ENCODE data around the gene COL4A4.

COL4A4 gene

GRCh38 chr2:227163998-227164762 is at the start of gene COL4A4, which contains the start of gene COL4A3:
Gene COL4A4 (minus strand): TSS chr2:227164205. CDS start chr2:227147483, 16,722 bp downstream.
Gene COL4A3 (plus strand): TSS chr2:227164624. CDS start chr2:227164727, 103 bp downstream.
- Histone ChIP-seq H3K9ac (ENCODE audit: low read depth, low read length) (no peak within 1 kb of the TSS; the same call in 1 of the 2 replicates), H3K4me3 (ENCODE audit: low read length) (peak within 1 kb of the TSS; percentile 68), H3K27ac (ENCODE audit: low read length) (no peak within 1 kb of the TSS), H3K36me3 (ENCODE audit: insufficient read depth, low read depth, low read length) (no peaks in the 10 kb centered on the region), H3K27me3 (ENCODE audit: insufficient read depth, low read length) (peaks cover 73% of the 10 kb centered on the region), H3K4me1 (ENCODE audit: insufficient read depth, low read length) (peaks cover 3% of the 10 kb centered on the region; the same call in 1 of the 2 replicates), H3K9me3 (ENCODE audit: insufficient read depth, low read depth, low read length) (no peaks in the 10 kb centered on the region; the same call in 1 of the 2 replicates)

DNA sequence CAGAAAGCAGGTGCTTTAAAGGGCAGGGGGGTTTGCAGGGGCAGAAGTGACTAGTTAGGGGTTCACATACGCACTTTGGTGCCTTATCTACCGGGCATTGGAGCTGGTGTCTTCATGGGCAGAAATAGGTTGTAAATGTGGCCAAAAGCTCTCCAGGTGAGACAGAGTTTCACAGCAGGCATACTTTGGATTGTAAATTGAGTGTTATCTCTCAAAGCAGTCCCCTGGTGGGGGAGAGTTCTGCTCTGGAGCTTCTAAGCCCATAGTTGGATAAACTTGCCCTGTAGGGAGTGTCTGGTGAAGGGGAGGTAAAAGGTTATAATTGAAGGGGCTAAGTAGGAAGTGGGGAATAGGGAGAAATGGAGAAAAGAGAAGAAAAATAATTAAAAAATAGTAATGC is 43.6 kb upstream of the COL4A4 start:
- Histone ChIP-seq H3K27ac (ENCODE audit: low read length) (no peak overlapping the region), H3K36me3 (ENCODE audit: insufficient read depth, low read depth, low read length) (no peaks in the 10 kb centered on the region), H3K4me1 (ENCODE audit: insufficient read depth, low read length) (peaks cover 4% of the 10 kb centered on the region), H3K9ac (ENCODE audit: low read depth, low read length) (no peak overlapping the region), H3K9me3 (ENCODE audit: insufficient read depth, low read depth, low read length) (no peaks in the 10 kb centered on the region), H3K27me3 (ENCODE audit: insufficient read depth, low read length) (peaks cover 63% of the 10 kb centered on the region), H3K4me3 (ENCODE audit: low read length) (no peak overlapping the region)

DNA sequence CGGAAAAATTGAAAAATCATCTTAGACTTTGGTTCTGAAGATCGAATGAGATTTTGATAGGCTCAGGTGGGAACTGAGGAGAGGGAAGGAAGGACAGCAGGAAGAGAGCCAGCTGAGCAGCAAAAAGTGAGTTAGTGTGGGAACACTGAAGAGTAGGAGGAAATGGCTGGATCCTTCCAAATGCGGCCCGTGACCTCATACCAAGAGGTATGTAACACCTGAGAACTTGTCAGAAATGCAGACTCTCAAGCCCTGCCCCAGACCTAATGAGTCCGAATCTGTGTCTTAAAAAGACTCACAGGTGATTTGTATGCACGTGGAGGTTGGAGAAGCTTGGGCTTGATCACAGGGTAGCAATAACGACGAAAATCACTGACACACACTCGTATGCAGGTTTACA is 42.4 kb upstream of the COL4A4 start:
- Histone ChIP-seq H3K9ac (ENCODE audit: low read depth, low read length) (no peak overlapping the region), H3K27me3 (ENCODE audit: insufficient read depth, low read length) (peaks cover 63% of the 10 kb centered on the region), H3K4me3 (ENCODE audit: low read length) (no peak overlapping the region), H3K4me1 (ENCODE audit: insufficient read depth, low read length) (peaks cover 4% of the 10 kb centered on the region), H3K36me3 (ENCODE audit: insufficient read depth, low read depth, low read length) (no peaks in the 10 kb centered on the region), H3K27ac (ENCODE audit: low read length) (no peak overlapping the region), H3K9me3 (ENCODE audit: insufficient read depth, low read depth, low read length) (no peaks in the 10 kb centered on the region)

DNA sequence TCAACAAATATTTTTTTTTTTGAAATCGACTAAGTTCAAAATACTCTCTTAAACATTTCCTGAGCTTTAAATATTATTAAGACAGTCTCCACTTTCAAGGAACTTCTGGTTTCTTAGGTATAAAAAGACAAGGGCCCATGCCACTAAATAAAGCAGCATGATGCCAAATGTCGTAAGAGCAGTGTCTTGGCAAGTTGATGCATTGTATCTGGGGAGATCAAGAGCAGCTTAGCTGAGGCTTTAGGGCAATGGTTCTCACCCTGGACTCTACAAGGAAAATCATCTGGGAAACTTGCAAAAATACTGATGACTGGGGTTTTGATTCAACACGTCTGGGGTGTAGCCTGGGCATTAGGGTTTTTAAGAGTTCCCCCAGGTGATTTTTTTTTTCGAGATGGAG is 41.7 kb upstream of the COL4A4 start:
- Histone ChIP-seq H3K9me3 (ENCODE audit: insufficient read depth, low read depth, low read length) (no peaks in the 10 kb centered on the region), H3K4me3 (ENCODE audit: low read length) (no peak overlapping the region), H3K9ac (ENCODE audit: low read depth, low read length) (no peak overlapping the region), H3K36me3 (ENCODE audit: insufficient read depth, low read depth, low read length) (no peaks in the 10 kb centered on the region), H3K27me3 (ENCODE audit: insufficient read depth, low read length) (peaks cover 63% of the 10 kb centered on the region), H3K27ac (ENCODE audit: low read length) (no peak overlapping the region), H3K4me1 (ENCODE audit: insufficient read depth, low read length) (peaks cover 4% of the 10 kb centered on the region)

GRCh38 chr2:227204452-227204851 is 40.4 kb upstream of the COL4A4 start:
- Histone ChIP-seq H3K9ac (ENCODE audit: low read depth, low read length) (no peak overlapping the region), H3K36me3 (ENCODE audit: insufficient read depth, low read depth, low read length) (no peaks in the 10 kb centered on the region), H3K27ac (ENCODE audit: low read length) (no peak overlapping the region), H3K4me1 (ENCODE audit: insufficient read depth, low read length) (peaks cover 4% of the 10 kb centered on the region), H3K4me3 (ENCODE audit: low read length) (no peak overlapping the region), H3K27me3 (ENCODE audit: insufficient read depth, low read length) (peaks cover 52% of the 10 kb centered on the region), H3K9me3 (ENCODE audit: insufficient read depth, low read depth, low read length) (no peaks in the 10 kb centered on the region)

DNA sequence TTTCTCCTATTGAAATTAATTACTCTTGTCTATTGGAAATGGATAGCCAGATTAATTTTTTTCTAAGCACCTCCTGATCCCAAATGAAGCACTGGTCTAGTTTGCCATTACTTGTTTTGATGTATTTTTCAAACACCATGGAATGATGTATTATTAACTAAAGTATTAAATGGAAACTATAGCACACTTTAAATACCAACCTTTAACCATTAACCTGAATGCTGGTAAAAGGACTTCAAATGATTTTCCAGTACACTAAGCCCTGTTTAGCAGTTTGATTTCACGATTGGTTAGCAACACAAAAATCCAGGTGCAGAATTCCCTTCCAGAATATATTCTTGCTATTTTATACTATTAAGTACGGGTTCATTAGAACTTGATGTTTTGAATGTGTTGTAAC is 37.8 kb upstream of the COL4A4 start:
- H3K4me3 ChIP-seq (ENCODE audit: low read length): no peak overlapping the region
- peaks cover 25% of the 10 kb centered on the region for H3K27me3 ChIP-seq (ENCODE audit: insufficient read depth, low read length)
- H3K4me1 ChIP-seq (ENCODE audit: insufficient read depth, low read length): no peaks in the 10 kb centered on the region
- H3K9ac ChIP-seq (ENCODE audit: low read depth, low read length): no peak overlapping the region
- no peaks in the 10 kb centered on the region for H3K36me3 ChIP-seq (ENCODE audit: insufficient read depth, low read depth, low read length)
- no peak overlapping the region for H3K27ac ChIP-seq (ENCODE audit: low read length)
- no peaks in the 10 kb centered on the region for H3K9me3 ChIP-seq (ENCODE audit: insufficient read depth, low read depth, low read length)

DNA sequence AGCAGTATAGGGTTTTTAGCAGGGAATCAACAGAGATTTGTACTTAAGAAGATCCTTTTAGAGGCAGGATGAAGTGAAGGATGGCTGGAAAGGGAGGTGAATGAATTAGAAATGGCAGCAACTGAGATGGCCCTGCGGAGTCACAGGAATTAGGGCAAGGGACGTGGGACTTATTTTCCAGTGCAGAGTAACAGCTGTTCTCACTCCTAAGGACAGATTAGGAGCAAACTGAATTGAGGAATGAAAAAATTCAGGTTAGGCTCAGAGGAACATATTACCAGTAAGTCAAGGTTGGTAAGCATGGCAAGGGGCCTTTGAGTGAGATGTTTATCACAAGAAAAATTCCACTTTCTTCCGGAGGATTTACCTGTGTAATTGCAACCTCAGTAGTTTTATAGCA is 34.9 kb upstream of the COL4A4 start:
- Histone ChIP-seq H3K36me3 (ENCODE audit: insufficient read depth, low read depth, low read length) (no peaks in the 10 kb centered on the region), H3K9me3 (ENCODE audit: insufficient read depth, low read depth, low read length) (no peaks in the 10 kb centered on the region), H3K27ac (ENCODE audit: low read length) (no peak overlapping the region), H3K9ac (ENCODE audit: low read depth, low read length) (no peak overlapping the region), H3K4me1 (ENCODE audit: insufficient read depth, low read length) (no peaks in the 10 kb centered on the region), H3K4me3 (ENCODE audit: low read length) (no peak overlapping the region), H3K27me3 (ENCODE audit: insufficient read depth, low read length) (peaks cover 2% of the 10 kb centered on the region; the same call in 1 of the 2 replicates)

DNA sequence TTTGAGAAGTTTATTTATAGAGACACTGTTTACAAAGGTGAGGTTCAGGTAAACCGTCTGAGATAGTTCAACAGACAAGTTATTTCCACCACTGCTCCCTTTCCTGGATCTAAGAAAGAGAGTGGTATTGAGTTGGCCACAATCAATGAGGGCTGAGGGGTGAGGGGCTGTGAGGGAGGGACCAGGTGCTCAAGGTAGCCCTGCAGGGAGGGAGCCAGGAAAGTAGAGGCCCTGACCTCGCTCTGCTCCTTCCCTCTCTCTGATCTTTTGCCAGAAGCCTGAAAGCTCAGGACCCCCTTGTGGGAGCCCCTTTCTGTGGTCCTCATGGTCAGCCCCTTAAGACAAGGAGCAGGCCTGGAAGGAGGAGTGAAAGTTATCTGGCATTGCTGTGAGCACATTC is 30.2 kb upstream of the COL4A4 start:
- H3K9me3 ChIP-seq (ENCODE audit: insufficient read depth, low read depth, low read length): no peaks in the 10 kb centered on the region
- H3K27ac ChIP-seq (ENCODE audit: low read length): no peak overlapping the region
- H3K4me1 ChIP-seq (ENCODE audit: insufficient read depth, low read length): peaks cover 8% of the 10 kb centered on the region
- H3K4me3 ChIP-seq (ENCODE audit: low read length): no peak overlapping the region
- no peaks in the 10 kb centered on the region for H3K27me3 ChIP-seq (ENCODE audit: insufficient read depth, low read length)
- H3K9ac ChIP-seq (ENCODE audit: low read depth, low read length): no peak overlapping the region
- H3K36me3 ChIP-seq (ENCODE audit: insufficient read depth, low read depth, low read length): no peaks in the 10 kb centered on the region

DNA sequence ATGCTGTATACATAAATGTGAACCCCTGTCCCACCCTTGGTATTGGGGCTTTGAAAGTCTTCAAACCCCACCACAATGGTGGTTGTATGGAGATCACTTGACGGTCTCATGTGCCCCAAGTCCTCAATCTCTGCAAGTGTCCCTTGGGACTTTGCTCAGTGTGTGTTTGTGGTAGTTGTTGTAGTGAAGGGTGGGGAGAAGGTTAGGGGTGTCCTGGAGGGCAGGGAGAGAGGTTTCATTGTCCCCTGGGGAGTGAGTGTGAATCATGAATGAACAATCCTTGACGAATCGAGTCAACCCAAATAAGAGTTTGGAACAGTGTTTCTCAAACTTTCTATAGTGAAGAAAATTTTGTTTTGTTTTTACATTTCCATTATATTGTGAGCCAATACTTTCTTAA is 28.5 kb upstream of the COL4A4 start:
- H3K9me3 ChIP-seq (ENCODE audit: insufficient read depth, low read depth, low read length): no peaks in the 10 kb centered on the region
- no peak overlapping the region for H3K4me3 ChIP-seq (ENCODE audit: low read length)
- no peak overlapping the region for H3K27ac ChIP-seq (ENCODE audit: low read length)
- no peak overlapping the region for H3K9ac ChIP-seq (ENCODE audit: low read depth, low read length)
- H3K27me3 ChIP-seq (ENCODE audit: insufficient read depth, low read length): no peaks in the 10 kb centered on the region
- H3K36me3 ChIP-seq (ENCODE audit: insufficient read depth, low read depth, low read length): no peaks in the 10 kb centered on the region
- H3K4me1 ChIP-seq (ENCODE audit: insufficient read depth, low read length): peaks cover 14% of the 10 kb centered on the region

DNA sequence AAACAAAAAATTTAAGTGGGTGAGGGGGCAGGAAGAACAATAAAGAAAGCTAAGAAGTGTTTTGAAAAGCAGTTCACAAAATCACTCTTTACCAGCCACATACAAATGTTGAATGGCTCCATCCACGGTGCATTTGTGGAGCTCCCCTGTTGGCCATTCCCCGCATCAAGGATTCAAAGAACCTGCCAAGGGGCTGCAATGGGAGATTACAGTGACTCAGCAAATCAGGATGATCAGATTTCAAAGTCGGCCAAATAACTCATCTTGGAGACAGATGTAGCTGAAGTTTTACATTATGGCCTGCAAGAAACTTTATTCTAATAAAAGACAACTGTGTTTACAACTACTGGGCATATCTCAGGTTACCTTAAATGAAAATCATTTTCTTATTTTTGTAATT is 27.4 kb upstream of the COL4A4 start:
- Histone ChIP-seq H3K9me3 (ENCODE audit: insufficient read depth, low read depth, low read length) (no peaks in the 10 kb centered on the region), H3K4me3 (ENCODE audit: low read length) (no peak overlapping the region), H3K9ac (ENCODE audit: low read depth, low read length) (no peak overlapping the region), H3K27ac (ENCODE audit: low read length) (no peak overlapping the region), H3K4me1 (ENCODE audit: insufficient read depth, low read length) (peaks cover 14% of the 10 kb centered on the region), H3K36me3 (ENCODE audit: insufficient read depth, low read depth, low read length) (no peaks in the 10 kb centered on the region), H3K27me3 (ENCODE audit: insufficient read depth, low read length) (no peaks in the 10 kb centered on the region)

DNA sequence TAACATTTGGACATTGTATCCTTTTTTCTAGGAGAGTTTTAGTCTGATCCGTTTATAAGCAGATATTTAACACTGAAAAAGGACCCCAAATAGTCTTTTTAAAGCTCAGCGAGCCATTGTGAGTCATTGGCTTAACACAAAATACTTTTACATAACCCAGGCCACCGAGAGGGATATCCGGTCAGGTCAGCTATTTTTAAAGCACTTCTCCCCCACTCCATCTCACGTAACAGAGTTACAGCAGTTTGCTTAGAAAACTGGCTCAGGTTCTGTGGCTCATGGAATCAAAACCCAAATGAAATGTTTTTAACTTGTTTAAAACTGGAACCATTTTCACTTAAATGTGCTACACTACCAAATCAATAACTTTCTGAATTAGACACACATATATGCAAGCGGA is 24.3 kb upstream of the COL4A4 start:
- H3K9me3 ChIP-seq (ENCODE audit: insufficient read depth, low read depth, low read length): no peaks in the 10 kb centered on the region
- H3K4me3 ChIP-seq (ENCODE audit: low read length): no peak overlapping the region
- H3K9ac ChIP-seq (ENCODE audit: low read depth, low read length): no peak overlapping the region
- no peaks in the 10 kb centered on the region for H3K27me3 ChIP-seq (ENCODE audit: insufficient read depth, low read length)
- no peak overlapping the region for H3K27ac ChIP-seq (ENCODE audit: low read length)
- peaks cover 22% of the 10 kb centered on the region for H3K4me1 ChIP-seq (ENCODE audit: insufficient read depth, low read length)
- H3K36me3 ChIP-seq (ENCODE audit: insufficient read depth, low read depth, low read length): no peaks in the 10 kb centered on the region

- Histone ChIP-seq H3K9ac (ENCODE audit: low read depth, low read length) (no peak overlapping the region), H3K27me3 (ENCODE audit: insufficient read depth, low read length) (no peaks in the 10 kb centered on the region), H3K9me3 (ENCODE audit: insufficient read depth, low read depth, low read length) (no peaks in the 10 kb centered on the region), H3K36me3 (ENCODE audit: insufficient read depth, low read depth, low read length) (no peaks in the 10 kb centered on the region), H3K4me3 (ENCODE audit: low read length) (no peak overlapping the region), H3K27ac (ENCODE audit: low read length) (no peak overlapping the region), H3K4me1 (ENCODE audit: insufficient read depth, low read length) (peaks cover 21% of the 10 kb centered on the region)
These were observed 22.7 kb upstream of the COL4A4 start for GRCh38 chr2:227186751-227187150.

Measured in iPS-20b (cell line).